ENCODE measurements around the gene HIP1.

- TF ChIP-seq CTCF (IDR thresholded peaks at IDR 0.05; ENCODE audit: low read depth, low read length), result no peak
- TF ChIP-seq POLR2A (IDR thresholded peaks at IDR 0.05; ENCODE audit: extremely low read depth, insufficient read length), result no peak
- TF ChIP-seq, protein P1, sequence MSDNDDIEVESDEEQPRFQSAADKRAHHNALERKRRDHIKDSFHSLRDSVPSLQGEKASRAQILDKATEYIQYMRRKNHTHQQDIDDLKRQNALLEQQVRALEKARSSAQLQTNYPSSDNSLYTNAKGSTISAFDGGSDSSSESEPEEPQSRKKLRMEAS (IDR thresholded peaks at IDR 0.05; ENCODE audit: low read depth, low read length), result no peak
Observed at GRCh38 chr7:75590373-75591005, 148.3 kb downstream of the HIP1 start.
